GM20000 (cell line): ENCODE measurements around the gene SEC22C.

Experiments
- DNase-seq: peaks from one replicate; pipeline ENCODE4 v3.0.0; 2012; ENCODE audit warnings: low spot score
- TF ChIP-seq, protein P1 (sequence below): IDR thresholded peaks from 2 replicates; pipeline ENCODE4 v1.5.1; 2012; ENCODE audit warnings: mild to moderate bottlenecking, control low read depth; ENCODE audit errors: extremely low read depth, missing control alignments

SEC22C gene

GRCh38 chr3:42525212-42525611 lies 56.6 kb downstream of the SEC22C start:
- DNase-seq, result no peak
- TF ChIP-seq, protein P1, sequence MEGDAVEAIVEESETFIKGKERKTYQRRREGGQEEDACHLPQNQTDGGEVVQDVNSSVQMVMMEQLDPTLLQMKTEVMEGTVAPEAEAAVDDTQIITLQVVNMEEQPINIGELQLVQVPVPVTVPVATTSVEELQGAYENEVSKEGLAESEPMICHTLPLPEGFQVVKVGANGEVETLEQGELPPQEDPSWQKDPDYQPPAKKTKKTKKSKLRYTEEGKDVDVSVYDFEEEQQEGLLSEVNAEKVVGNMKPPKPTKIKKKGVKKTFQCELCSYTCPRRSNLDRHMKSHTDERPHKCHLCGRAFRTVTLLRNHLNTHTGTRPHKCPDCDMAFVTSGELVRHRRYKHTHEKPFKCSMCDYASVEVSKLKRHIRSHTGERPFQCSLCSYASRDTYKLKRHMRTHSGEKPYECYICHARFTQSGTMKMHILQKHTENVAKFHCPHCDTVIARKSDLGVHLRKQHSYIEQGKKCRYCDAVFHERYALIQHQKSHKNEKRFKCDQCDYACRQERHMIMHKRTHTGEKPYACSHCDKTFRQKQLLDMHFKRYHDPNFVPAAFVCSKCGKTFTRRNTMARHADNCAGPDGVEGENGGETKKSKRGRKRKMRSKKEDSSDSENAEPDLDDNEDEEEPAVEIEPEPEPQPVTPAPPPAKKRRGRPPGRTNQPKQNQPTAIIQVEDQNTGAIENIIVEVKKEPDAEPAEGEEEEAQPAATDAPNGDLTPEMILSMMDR, result no peak

DNA sequence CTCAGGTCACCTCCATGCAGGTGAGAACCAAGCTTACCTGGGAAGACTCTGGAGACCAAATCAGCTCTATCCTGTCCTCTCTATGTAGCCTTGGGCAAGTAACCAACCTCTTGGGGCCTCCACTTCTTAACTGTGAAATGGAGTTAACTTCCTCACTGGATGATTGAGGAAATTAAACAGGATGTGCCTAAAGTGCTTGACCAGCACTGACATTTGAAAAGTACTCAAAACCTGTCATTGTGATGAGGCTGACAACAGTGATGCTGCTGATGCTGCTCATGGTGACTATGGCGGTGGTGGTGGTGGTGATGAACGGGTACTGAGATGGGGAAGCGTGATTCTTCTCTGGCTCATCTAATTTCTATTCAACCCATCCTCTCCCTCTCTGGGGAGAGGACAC lies 57.0 kb downstream of the SEC22C start:
- TF ChIP-seq, protein P1, result no peak

DNA sequence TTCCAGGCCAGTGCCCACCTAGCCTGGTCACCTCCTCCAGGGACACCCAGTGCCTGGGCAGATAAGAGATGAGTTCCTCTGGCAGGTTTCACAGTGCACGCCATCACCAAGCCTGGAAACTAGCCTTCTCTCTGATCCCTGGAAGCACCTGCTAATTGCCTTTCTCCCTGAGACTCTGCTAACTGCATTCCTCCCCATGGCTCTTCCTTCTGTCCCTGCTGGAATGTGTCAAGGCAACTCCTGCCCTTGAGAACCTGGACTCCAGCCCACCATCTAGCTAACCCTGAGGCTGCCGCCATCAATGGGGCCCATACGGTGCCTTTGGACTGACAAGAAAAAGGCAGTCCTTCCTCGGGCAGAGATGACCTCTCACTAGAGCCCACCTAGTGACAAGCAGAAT lies 60.9 kb downstream of the SEC22C start:
- DNase-seq, result no peak
- TF ChIP-seq, protein P1, result no peak

More for the DNA sequence above, 57.0 kb downstream of the SEC22C start:
- DNase-seq, result no peak

GRCh38 chr3:42520336-42520735 lies 61.4 kb downstream of the SEC22C start:
- TF ChIP-seq, protein P1, result no peak
- no peak for DNase-seq

DNA sequence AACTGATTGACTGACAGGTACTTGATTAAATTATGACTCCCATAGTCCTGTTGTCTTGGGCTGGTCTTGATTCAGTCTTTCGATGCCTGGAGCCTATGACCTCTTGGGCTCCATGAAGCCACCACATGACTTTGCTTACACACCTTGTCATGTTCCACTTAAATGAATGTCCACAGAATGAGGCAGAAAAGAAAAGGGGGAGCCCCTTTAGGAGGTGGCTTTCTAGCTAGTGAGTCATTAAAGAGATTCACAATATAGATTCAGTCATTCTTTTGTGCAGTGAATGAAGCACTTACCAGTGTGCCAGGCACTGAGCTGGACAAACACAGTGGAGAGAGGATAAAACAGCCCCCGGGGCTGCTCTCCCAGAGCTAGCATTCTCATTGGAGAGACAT lies 62.2 kb downstream of the SEC22C start:
- TF ChIP-seq, protein P1, result no peak
- no peak for DNase-seq

GRCh38 chr3:42518800-42519567 lies 62.8 kb downstream of the SEC22C start:
- TF ChIP-seq, protein P1, result no peak
- DNase-seq, result no peak

DNA sequence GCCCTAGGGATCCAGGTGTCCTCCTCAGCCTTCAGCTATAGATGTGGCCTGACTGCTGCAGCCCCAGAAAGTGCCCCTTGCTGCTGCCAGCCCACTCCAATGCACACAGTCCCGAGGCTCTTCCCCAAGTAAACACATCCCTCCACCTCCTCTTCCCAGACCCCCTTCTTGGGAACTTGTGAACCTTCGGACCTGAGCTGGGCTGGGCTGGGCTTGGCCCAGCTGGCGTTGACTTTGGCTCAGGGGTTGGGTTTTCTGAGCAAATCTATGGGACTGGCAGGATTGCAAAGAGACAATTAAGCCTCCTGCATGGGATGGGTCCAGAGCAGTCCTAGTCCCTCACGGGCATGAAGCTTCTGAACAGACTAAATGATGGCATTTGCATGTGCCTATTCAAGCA lies 64.7 kb downstream of the SEC22C start:
- TF ChIP-seq, protein P1, result no peak

More for the DNA sequence above, 64.7 kb downstream of the SEC22C start:
- no peak for DNase-seq
